Nephron progenitor cell (in vitro differentiated cells): ENCODE data around the gene POLA1.

Experiments used
- DNase-seq: peaks from one replicate; pipeline ENCODE4 v3.0.0; 2021
- H3K27ac Mint-ChIP-seq: 2 replicates; pipeline ENCODE4 v1.8.0; 2021; ENCODE audit warnings: mild to moderate bottlenecking, moderate library complexity, mixed read lengths
- H3K27me3 Mint-ChIP-seq: 2 replicates; pipeline ENCODE4 v1.8.0; 2021; ENCODE audit warnings: mild to moderate bottlenecking, low read depth, mixed read lengths; ENCODE audit not compliant: poor library complexity
- H3K36me3 Mint-ChIP-seq: 2 replicates; pipeline ENCODE4 v1.8.0; 2021; ENCODE audit warnings: low read depth, mixed read lengths
- H3K4me1 Mint-ChIP-seq: 2 replicates; pipeline ENCODE4 v1.8.0; 2021; ENCODE audit warnings: mixed read lengths
- H3K4me3 Mint-ChIP-seq: 2 replicates; pipeline ENCODE4 v1.8.0; 2021; ENCODE audit warnings: mild to moderate bottlenecking, moderate library complexity, mixed read lengths
- H3K9me3 Mint-ChIP-seq: 2 replicates; pipeline ENCODE4 v1.8.0; 2021; ENCODE audit warnings: mild to moderate bottlenecking, moderate library complexity, mixed read lengths
- TF ChIP-seq, protein P1 (sequence below): fragments of 200-600 bp; sonication (generic); IDR thresholded peaks from 2 replicates; pipeline ENCODE4 v1.5.0; 2021; ENCODE audit warnings: antibody characterized with exemption

The POLA1 gene

GRCh38 chrX:24702362-24703184 lies 8.9 kb downstream of the POLA1 start:
- TF ChIP-seq, protein P1, sequence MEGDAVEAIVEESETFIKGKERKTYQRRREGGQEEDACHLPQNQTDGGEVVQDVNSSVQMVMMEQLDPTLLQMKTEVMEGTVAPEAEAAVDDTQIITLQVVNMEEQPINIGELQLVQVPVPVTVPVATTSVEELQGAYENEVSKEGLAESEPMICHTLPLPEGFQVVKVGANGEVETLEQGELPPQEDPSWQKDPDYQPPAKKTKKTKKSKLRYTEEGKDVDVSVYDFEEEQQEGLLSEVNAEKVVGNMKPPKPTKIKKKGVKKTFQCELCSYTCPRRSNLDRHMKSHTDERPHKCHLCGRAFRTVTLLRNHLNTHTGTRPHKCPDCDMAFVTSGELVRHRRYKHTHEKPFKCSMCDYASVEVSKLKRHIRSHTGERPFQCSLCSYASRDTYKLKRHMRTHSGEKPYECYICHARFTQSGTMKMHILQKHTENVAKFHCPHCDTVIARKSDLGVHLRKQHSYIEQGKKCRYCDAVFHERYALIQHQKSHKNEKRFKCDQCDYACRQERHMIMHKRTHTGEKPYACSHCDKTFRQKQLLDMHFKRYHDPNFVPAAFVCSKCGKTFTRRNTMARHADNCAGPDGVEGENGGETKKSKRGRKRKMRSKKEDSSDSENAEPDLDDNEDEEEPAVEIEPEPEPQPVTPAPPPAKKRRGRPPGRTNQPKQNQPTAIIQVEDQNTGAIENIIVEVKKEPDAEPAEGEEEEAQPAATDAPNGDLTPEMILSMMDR, result no peak
- no peak for DNase-seq
- H3K4me3 Mint-ChIP-seq, result no peak overlapping the region
- no peak overlapping the region for H3K27ac Mint-ChIP-seq
- peaks cover 7% of the 10 kb centered on the region for H3K9me3 Mint-ChIP-seq
- H3K36me3 Mint-ChIP-seq, result peaks cover 69% of the 10 kb centered on the region
- peaks cover 4% of the 10 kb centered on the region for H3K27me3 Mint-ChIP-seq
- no peaks in the 10 kb centered on the region for H3K4me1 Mint-ChIP-seq

DNA sequence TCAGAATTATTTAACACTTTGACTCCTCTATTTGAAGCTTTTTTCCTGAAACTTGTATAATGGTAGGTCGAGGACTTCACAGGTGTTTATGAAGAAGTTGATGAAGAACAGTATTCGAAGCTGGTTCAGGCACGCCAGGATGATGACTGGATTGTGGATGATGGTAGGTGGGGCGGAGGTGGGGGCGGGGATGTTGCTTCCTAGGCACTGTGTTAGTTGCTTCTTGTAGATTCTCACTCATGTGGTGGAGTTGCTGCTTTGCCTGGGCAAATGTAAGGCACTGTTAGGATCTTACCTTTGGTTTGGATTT lies 9.4 kb downstream of the POLA1 start:
- DNase-seq, result no peak
- H3K9me3 Mint-ChIP-seq, result peaks cover 12% of the 10 kb centered on the region
- H3K4me3 Mint-ChIP-seq, result no peak overlapping the region
- TF ChIP-seq, protein P1, result no peak
- no peak overlapping the region for H3K27ac Mint-ChIP-seq
- peaks cover 4% of the 10 kb centered on the region for H3K27me3 Mint-ChIP-seq
- no peaks in the 10 kb centered on the region for H3K4me1 Mint-ChIP-seq
- peaks cover 75% of the 10 kb centered on the region for H3K36me3 Mint-ChIP-seq

GRCh38 chrX:24718771-24719170 lies 25.1 kb downstream of the POLA1 start:
- no peaks in the 10 kb centered on the region for H3K4me1 Mint-ChIP-seq
- H3K27ac Mint-ChIP-seq, result peak overlapping the region; percentile 37
- TF ChIP-seq, protein P1, result no peak
- no peaks in the 10 kb centered on the region for H3K9me3 Mint-ChIP-seq
- H3K36me3 Mint-ChIP-seq, result peaks cover 71% of the 10 kb centered on the region
- no peak overlapping the region for H3K4me3 Mint-ChIP-seq
- no peaks in the 10 kb centered on the region for H3K27me3 Mint-ChIP-seq
- no peak for DNase-seq

GRCh38 chrX:24720036-24720435 lies 26.3 kb downstream of the POLA1 start:
- Mint-ChIP-seq H3K4me3 (no peak overlapping the region), H3K9me3 (no peaks in the 10 kb centered on the region), H3K27me3 (no peaks in the 10 kb centered on the region), H3K27ac (no peak overlapping the region), H3K4me1 (no peaks in the 10 kb centered on the region), H3K36me3 (peaks cover 74% of the 10 kb centered on the region)
- DNase-seq, result no peak
- TF ChIP-seq, protein P1, result no peak

- Mint-ChIP-seq H3K4me3 (no peak overlapping the region), H3K27me3 (no peaks in the 10 kb centered on the region), H3K9me3 (no peaks in the 10 kb centered on the region), H3K4me1 (no peaks in the 10 kb centered on the region), H3K36me3 (peaks cover 75% of the 10 kb centered on the region), H3K27ac (no peak overlapping the region)
- DNase-seq, result no peak
- TF ChIP-seq, protein P1, result no peak
Measured at GRCh38 chrX:24728530-24728929, 34.8 kb downstream of the POLA1 start.
